ENCODE data around the gene ITGA2B.

DNA sequence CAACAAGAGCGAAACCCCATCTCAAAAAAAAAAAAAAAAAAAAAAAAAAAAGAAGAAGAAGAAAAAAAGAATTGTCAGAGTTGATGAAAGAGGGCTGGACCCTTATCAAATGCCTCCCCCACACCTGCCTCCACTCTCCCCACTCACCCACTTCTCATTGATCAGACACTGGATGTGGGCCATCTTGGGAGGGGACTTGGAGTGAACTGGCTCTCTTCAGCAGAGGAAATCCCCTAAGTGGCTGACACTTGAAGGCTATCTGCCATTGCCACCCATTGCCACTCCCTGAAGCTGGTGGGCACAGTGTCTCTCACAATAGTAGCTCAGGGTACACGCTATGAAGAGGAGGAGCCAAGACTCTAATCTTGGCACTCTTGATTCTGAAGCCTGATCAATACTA, 1.6 kb downstream of the ITGA2B start:
- TF ChIP-seq, protein P1, sequence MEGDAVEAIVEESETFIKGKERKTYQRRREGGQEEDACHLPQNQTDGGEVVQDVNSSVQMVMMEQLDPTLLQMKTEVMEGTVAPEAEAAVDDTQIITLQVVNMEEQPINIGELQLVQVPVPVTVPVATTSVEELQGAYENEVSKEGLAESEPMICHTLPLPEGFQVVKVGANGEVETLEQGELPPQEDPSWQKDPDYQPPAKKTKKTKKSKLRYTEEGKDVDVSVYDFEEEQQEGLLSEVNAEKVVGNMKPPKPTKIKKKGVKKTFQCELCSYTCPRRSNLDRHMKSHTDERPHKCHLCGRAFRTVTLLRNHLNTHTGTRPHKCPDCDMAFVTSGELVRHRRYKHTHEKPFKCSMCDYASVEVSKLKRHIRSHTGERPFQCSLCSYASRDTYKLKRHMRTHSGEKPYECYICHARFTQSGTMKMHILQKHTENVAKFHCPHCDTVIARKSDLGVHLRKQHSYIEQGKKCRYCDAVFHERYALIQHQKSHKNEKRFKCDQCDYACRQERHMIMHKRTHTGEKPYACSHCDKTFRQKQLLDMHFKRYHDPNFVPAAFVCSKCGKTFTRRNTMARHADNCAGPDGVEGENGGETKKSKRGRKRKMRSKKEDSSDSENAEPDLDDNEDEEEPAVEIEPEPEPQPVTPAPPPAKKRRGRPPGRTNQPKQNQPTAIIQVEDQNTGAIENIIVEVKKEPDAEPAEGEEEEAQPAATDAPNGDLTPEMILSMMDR (IDR thresholded peaks at IDR 0.05), result no peak
- TF ChIP-seq POLR2A (IDR thresholded peaks at IDR 0.05), result no peak
